ENCODE results near the gene CRAT. TPM values are rescaled to one million over a fixed set of nuclear protein-coding genes. Genes with fewer than 3 reads are reported as not detected.
A peak's percentile ranks its signal among the peaks of the same experiment; 100 is the strongest.

CRAT gene
- total RNA-seq, 2 experiments from 2014 or later: 1.8 to 6.5 TPM

DNA sequence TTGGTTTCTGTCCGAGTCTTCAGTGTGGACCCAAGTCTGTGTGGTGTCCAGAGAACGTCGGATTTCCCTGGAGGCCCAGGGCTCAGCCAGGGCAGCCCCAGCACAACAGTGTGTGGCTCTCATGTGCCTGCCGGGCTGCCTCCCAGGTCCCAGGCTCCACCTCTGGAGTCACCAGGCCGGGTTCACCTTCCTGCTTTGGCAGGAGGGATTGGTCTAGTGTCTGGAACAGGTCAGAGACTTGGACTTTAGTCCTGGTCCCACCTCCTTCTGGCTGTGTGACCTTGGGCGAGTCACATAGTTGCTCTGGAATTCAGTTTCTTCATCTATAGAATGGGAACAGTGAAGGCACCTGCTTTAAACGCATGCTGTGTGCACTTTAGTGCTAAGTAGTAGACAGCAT is 26.5 kb downstream of the CRAT start:
- H2AFZ ChIP-seq (ENCODE audit: low read length): no peak overlapping the region
- no peak overlapping the region for H3K4me2 ChIP-seq (ENCODE audit: low read length)
- DNase-seq (ENCODE audit: low spot score): no peak
- peaks cover 9% of the 10 kb centered on the region; the same call in 1 of the 2 replicates for H3K79me2 ChIP-seq (ENCODE audit: insufficient read depth, low read depth, low read length)
- intact Hi-C loops (cut with micrococcal nuclease; ENCODE audit: unreplicated experiment): no loop called here
- BruUV-seq (replicated peaks): no TSS peak
- H3K9me2 ChIP-seq (ENCODE audit: insufficient read depth, low read length): no peaks in the 10 kb centered on the region
- H3K27ac ChIP-seq (ENCODE audit: low read depth, low read length, poor library complexity, severe bottlenecking): no peak overlapping the region
- no peak overlapping the region for H3K4me3 ChIP-seq (ENCODE audit: low read depth, low read length, poor library complexity, severe bottlenecking)
- POLR2A ChIA-PET: no interaction called here
- CTCF ChIA-PET (ENCODE audit: unreplicated experiment): no interaction called here
- peaks cover 16% of the 10 kb centered on the region for H3K4me1 ChIP-seq (ENCODE audit: insufficient read depth, low read length, poor library complexity, severe bottlenecking)
- peaks cover 31% of the 10 kb centered on the region for H3K36me3 ChIP-seq (ENCODE audit: insufficient read depth, low read length)
- no peaks in the 10 kb centered on the region for H4K20me1 ChIP-seq (ENCODE audit: insufficient read depth, low read length)
- TF ChIP-seq, protein P1, sequence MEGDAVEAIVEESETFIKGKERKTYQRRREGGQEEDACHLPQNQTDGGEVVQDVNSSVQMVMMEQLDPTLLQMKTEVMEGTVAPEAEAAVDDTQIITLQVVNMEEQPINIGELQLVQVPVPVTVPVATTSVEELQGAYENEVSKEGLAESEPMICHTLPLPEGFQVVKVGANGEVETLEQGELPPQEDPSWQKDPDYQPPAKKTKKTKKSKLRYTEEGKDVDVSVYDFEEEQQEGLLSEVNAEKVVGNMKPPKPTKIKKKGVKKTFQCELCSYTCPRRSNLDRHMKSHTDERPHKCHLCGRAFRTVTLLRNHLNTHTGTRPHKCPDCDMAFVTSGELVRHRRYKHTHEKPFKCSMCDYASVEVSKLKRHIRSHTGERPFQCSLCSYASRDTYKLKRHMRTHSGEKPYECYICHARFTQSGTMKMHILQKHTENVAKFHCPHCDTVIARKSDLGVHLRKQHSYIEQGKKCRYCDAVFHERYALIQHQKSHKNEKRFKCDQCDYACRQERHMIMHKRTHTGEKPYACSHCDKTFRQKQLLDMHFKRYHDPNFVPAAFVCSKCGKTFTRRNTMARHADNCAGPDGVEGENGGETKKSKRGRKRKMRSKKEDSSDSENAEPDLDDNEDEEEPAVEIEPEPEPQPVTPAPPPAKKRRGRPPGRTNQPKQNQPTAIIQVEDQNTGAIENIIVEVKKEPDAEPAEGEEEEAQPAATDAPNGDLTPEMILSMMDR (conservative IDR thresholded peaks at IDR 0.05; ENCODE audit: low read length): no peak
- no peak for TF ChIP-seq EZH2phosphoT487 (IDR thresholded peaks at IDR 0.05; ENCODE audit: borderline replicate concordance, low read depth, low read length)
- H3K9me3 ChIP-seq (ENCODE audit: low read length): no peaks in the 10 kb centered on the region

DNA sequence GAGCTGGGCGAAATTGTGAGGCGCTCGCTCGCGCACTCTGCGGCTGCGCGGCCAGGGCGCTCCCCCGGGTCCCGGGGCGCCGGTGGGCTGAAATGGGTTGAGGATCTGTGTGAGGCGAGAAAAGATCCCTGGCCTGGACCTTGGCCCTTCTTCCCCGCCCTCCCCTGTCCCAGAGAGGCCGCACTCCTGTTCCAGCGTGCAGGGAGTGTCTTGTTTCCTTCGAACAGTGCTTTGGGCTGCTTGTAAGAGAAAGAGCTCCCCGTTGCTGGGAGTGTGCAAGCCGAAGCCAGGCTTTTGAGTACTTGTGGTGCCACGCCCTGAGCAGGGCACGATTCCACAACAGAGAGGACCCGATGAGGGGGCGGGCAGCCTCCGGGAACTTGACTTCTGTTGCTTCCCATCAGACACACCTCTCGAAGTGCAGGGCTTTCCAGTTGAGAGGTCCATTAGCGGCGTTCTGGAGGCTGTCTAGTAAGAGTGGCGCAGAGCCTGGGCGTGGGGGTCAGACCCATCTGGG is 29.1 kb downstream of the CRAT start:
- peak overlapping the region; percentile 81 for H3K4me2 ChIP-seq (ENCODE audit: low read length)
- peaks cover 16% of the 10 kb centered on the region for H3K4me1 ChIP-seq (ENCODE audit: insufficient read depth, low read length, poor library complexity, severe bottlenecking)
- peak overlapping the region; percentile 31 for H2AFZ ChIP-seq (ENCODE audit: low read length)
- no peaks in the 10 kb centered on the region for H3K9me3 ChIP-seq (ENCODE audit: low read length)
- H3K9me2 ChIP-seq (ENCODE audit: insufficient read depth, low read length): no peaks in the 10 kb centered on the region
- CTCF ChIA-PET (ENCODE audit: unreplicated experiment): interaction anchor here (0.8 kb wide), 1 partner anchor 16 kb away, joined by 3 read pairs; no protein-coding TSS in a partner anchor
- no peak for TF ChIP-seq EZH2phosphoT487 (IDR thresholded peaks at IDR 0.05; ENCODE audit: borderline replicate concordance, low read depth, low read length)
- TF ChIP-seq, protein P1 (conservative IDR thresholded peaks at IDR 0.05; ENCODE audit: low read length): no peak
- peak overlapping the region; percentile 43 for H3K27ac ChIP-seq (ENCODE audit: low read depth, low read length, poor library complexity, severe bottlenecking)
- no peaks in the 10 kb centered on the region for H4K20me1 ChIP-seq (ENCODE audit: insufficient read depth, low read length)
- POLR2A ChIA-PET: interaction anchor here (0.6 to 1.6 kb wide), 9 partner anchors 13 to 357 kb away, joined by 3 to 6 read pairs (median 4); partner anchors contain the start of genes MIGA2, SH3GLB2, SPOUT1 and ZDHHC12
- intact Hi-C loops (cut with micrococcal nuclease; ENCODE audit: unreplicated experiment): loop anchor here (2.0 kb wide), 1 partner anchor 29 kb away; the partner anchor contains the start of genes CRAT and PTPA
- BruUV-seq (replicated peaks): TSS peak; percentile 77
- no peak for DNase-seq (ENCODE audit: low spot score)
- H3K4me3 ChIP-seq (ENCODE audit: low read depth, low read length, poor library complexity, severe bottlenecking): peak overlapping the region; percentile 81
- H3K79me2 ChIP-seq (ENCODE audit: insufficient read depth, low read depth, low read length): peaks cover 9% of the 10 kb centered on the region; the same call in 1 of the 2 replicates
- H3K36me3 ChIP-seq (ENCODE audit: insufficient read depth, low read length): peaks cover 17% of the 10 kb centered on the region

All from OCI-LY7 (cell line).